Spinal cord (tissue), 10 donors: ENCODE results near the gene POMGNT2. TPM values are rescaled to one million over a fixed set of nuclear protein-coding genes. Genes with fewer than 3 reads are reported as not detected.
"Not testable (repeated sequence)": the region's sequence is repeated elsewhere in the genome, so short reads cannot be mapped to it uniquely, and the experiment has no call there.

ENCODE experiments used
- DNase-seq, 6 donors: peaks; one replicate each; pipeline versions ENCODE4 v3.0.0 to v3.0.0-alpha.2; 2013 to 2015; ENCODE audit warnings: low spot score in 6 of 6, low read depth in 4 of 6
- H3K27ac ChIP-seq: one replicate; pipeline ENCODE4 v1.5.1; 2013; ENCODE audit warnings: low read depth, low read length, control low read depth
- H3K27me3 ChIP-seq: one replicate; pipeline ENCODE4 v1.6.1; 2013; ENCODE audit warnings: low read length; ENCODE audit not compliant: control insufficient read depth, insufficient read depth
- H3K36me3 ChIP-seq: one replicate; pipeline ENCODE4 v1.6.1; 2013; ENCODE audit warnings: low read length; ENCODE audit not compliant: control insufficient read depth, insufficient read depth
- H3K4me1 ChIP-seq: one replicate; pipeline ENCODE4 v1.6.1; 2013; ENCODE audit warnings: low read length; ENCODE audit not compliant: control insufficient read depth, insufficient read depth
- H3K4me3 ChIP-seq: one replicate; pipeline ENCODE4 v1.5.1; 2013; ENCODE audit warnings: low read depth, low read length, control low read depth
- H3K9me3 ChIP-seq: one replicate; pipeline ENCODE4 v1.6.1; 2013; ENCODE audit warnings: low read length; ENCODE audit not compliant: control insufficient read depth, insufficient read depth
- WGBS: methylation state at CpG from one replicate; pipeline ENCODE4 v1.1.5; 2013; ENCODE audit warnings: missing lambda C conversion rate; ENCODE audit not compliant: insufficient coverage; 5-methylcytosine and 5-hydroxymethylcytosine counted together
- polyA plus RNA-seq, 2 donors: library from polyadenylated mRNA; unstranded; fragments of 120-200 nt; gene quantifications; one replicate each; pipeline ENCODE4 v1.2.1, GENCODE V29; 2013; ENCODE audit not compliant: insufficient read length in 2 of 2
- total RNA-seq, 2 donors: library from RNA; depleted of rRNA in 1 of 2; stranded (reverse); fragments of 120-200 nt in 1 of 2; fragments of >200 nt in 1 of 2; gene quantifications; one replicate each; pipeline versions ENCODE4 v1.2.3 to v1.2.4, GENCODE V29; 2013 to 2014
- donor health status: healthy.

Gene POMGNT2
- total and polyA plus RNA-seq, 4 donors: 21.0 to 44.4 (median 38.8) TPM

DNA sequence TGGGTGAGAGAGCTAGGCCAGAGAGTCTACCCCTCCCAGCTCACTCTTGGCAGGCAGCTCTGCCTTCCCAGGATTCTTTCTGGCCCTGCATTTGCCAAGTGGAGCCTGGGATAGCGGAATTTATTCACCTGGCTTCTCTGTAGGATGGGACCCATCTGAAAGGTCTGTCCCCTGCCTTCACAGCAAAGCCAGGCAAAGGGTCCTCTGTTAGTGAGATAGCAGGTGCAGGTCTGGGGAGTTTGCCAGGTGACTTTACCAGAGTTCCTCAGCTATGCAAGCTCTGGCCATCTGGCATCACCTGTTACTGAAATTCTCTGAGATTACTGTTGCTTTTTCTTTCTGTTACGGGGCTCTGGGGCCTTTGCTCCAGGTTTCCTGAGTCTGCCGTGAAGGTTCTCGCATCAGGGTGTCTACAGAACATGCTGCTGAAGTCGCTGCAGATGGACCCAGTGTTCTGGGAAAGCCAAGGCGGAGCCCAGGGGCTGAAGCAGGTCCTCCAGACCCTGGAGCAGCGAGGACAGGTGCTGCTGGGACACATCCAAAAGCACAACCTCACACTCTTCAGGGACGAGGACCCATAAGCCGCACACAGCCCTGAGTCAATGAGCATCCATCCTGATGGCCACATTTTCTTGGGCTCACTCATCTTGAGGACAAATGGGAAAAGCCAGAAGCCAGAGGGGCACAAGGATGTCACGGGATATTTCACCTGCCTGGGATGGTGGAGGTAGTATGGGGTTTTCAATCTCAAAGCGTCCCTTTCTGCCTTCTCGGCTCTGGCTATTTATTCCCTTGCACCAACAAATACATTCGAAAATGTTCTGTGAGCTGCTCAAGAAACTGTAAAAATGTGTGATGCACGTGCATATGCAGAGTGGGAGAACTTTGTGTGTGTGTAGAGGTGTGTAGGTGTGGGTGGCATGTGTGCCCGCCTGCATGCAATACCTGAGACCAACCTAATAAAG is 49.8 kb downstream of the POMGNT2 start:
- no peaks in the 10 kb centered on the region for H3K27me3 ChIP-seq
- H3K27ac ChIP-seq: no peak overlapping the region
- H3K36me3 ChIP-seq: peaks cover 6% of the 10 kb centered on the region
- no peaks in the 10 kb centered on the region for H3K9me3 ChIP-seq
- H3K4me3 ChIP-seq: no peak overlapping the region
- H3K4me1 ChIP-seq: no peaks in the 10 kb centered on the region
- no peak for DNase-seq
- 87% methylated on average over 8 of the region's 15 CpGs for WGBS

DNA sequence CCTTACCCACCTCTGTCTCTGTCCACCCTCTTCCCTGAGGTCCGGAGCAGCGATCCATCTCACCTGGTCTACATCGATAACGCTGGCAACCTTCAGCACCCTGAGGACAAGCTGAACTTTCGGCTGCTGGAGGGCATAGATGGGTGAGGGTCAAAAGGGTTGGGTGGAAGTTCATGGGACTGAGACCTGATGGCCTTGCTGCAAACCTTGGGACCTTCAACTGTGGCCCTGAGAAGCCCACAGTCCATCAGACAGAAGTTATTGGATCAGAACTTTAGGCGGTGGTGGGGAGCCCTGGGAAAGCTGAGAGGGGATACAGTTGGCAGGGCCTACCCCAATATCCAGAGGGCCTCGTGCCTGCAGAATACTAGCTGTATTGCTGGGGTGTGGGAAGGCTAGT is 50.5 kb downstream of the POMGNT2 start:
- no peak overlapping the region for H3K27ac ChIP-seq
- H3K9me3 ChIP-seq: no peaks in the 10 kb centered on the region
- H3K4me1 ChIP-seq: no peaks in the 10 kb centered on the region
- H3K36me3 ChIP-seq: peaks cover 6% of the 10 kb centered on the region
- 97% methylated on average over 6 of the region's 7 CpGs for WGBS
- no peak for DNase-seq
- H3K4me3 ChIP-seq: no peak overlapping the region
- H3K27me3 ChIP-seq: no peaks in the 10 kb centered on the region

DNA sequence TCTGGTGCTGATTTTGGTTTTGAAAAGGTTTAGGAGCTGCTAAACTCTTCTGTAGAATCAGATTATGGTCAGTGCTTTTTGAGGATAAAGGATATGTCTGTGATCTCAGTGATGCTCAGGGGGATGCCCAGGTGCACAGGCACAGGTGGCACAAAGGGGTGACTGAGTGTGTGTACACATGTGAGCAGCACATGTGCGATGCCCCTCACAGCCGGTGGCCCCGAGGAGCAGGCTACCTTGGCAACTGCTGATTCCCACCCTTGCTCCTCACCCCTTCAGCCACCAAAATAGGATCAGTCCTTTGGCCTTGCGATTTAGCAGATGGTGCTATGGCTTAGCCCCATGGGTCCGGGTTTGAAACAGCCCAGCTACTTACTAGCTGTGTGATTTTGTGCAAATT is 51.1 kb downstream of the POMGNT2 start:
- no peaks in the 10 kb centered on the region for H3K27me3 ChIP-seq
- H3K9me3 ChIP-seq: no peaks in the 10 kb centered on the region
- H3K36me3 ChIP-seq: peaks cover 6% of the 10 kb centered on the region
- H3K4me3 ChIP-seq: no peak overlapping the region
- H3K4me1 ChIP-seq: no peaks in the 10 kb centered on the region
- 100% methylated on average over 4 of the region's 5 CpGs for WGBS
- no peak overlapping the region for H3K27ac ChIP-seq
- no peak for DNase-seq

DNA sequence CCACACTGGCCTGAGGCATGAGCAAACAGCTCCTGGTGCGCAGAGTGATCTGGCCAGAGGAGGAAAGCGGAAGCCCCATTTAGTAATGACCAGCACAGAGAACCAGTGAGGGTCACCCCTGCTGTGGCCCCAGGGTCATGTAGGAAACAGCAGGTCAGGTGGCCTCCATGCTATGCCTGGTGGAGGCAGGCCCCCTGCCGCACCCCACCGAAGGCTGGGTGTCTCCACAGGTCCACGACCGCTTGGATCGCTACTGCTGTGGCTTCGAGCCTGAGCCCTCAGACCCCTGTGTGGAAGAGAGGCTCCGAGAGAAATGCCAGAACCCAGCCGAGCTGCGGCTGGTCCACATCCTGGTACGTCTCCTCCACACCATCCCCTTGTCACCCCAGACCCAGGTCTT is 52.6 kb downstream of the POMGNT2 start:
- no peaks in the 10 kb centered on the region for H3K27me3 ChIP-seq
- no peak overlapping the region for H3K4me3 ChIP-seq
- no peak for DNase-seq
- no peaks in the 10 kb centered on the region for H3K4me1 ChIP-seq
- H3K36me3 ChIP-seq: peaks cover 6% of the 10 kb centered on the region
- peaks cover 7% of the 10 kb centered on the region for H3K9me3 ChIP-seq
- H3K27ac ChIP-seq: no peak overlapping the region
- WGBS: 100% methylated on average over 12 of the region's 12 CpGs

DNA sequence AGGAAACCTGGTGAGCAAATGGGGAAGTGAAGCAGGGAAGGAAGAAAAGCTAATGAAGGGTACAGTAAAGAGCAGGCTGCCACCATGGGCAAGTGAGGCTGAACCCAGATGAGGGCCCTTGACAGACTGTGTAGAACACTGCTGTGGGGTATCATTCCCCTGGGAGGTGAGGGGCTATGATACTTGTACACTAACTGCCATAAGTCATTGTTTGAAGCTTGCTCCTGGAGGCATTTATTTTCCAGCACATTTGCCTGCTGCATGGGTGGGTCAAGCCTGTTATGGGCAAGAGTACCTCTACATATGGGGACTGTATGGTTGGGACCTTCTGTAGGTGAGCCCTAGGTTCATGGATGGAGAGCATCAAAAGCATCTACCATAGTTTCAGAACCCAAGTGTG is 57.4 kb downstream of the POMGNT2 start:
- Histone ChIP-seq H3K27ac (no peak overlapping the region), H3K36me3 (peaks cover 4% of the 10 kb centered on the region), H3K4me1 (no peaks in the 10 kb centered on the region), H3K4me3 (no peak overlapping the region), H3K9me3 (peaks cover 17% of the 10 kb centered on the region), H3K27me3 (no peaks in the 10 kb centered on the region)
- DNase-seq: no peak

DNA sequence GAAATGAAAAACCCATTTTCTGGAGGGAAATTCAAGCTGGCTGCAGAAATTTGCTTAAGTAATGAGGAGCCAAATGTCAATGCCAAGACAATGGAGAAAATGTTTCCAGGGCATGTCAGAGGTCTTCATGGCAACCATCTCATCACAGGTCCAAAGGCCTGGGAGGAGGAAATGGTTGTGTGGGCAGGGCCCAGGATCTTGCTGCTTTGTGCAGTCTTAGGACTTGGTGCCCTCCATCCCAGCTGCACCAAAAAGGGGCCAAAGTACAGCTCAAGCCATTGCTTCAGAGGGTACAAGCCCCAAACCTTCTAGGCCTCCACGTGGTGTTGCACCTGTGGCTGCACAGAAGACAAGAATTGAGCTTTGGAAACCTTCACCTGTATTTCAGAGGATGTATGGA is 59.3 kb downstream of the POMGNT2 start:
- Histone ChIP-seq H3K27ac (no peak overlapping the region), H3K4me3 (no peak overlapping the region), H3K27me3 (no peaks in the 10 kb centered on the region), H3K36me3 (no peaks in the 10 kb centered on the region), H3K4me1 (no peaks in the 10 kb centered on the region), H3K9me3 (peaks cover 17% of the 10 kb centered on the region)
- no peak for DNase-seq
- WGBS: 56% methylated on average over 1 of the region's 1 CpG

DNA sequence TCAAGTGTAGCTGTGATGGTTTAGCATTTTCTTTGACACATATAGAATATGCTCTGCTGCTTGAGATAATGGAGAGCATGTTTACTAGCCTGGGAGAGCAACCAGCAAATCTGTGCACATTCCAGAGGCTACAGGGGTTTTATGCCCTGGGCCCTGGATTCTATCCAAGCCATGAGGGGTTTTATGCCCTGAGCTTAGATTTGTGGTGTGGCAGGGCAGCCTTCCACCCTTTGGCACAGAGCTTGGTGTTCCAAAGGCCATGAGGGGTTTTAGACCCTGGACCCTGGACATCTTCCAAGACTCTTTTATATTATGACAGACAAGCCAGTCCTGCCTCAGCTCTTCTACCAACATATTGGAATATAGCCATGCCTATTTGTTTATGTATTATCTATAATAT is 60.8 kb downstream of the POMGNT2 start:
- H3K27me3 ChIP-seq, H3K4me3 ChIP-seq, H3K27ac ChIP-seq, H3K4me1 ChIP-seq, H3K36me3 ChIP-seq, DNase-seq: not testable (repeated sequence)
- peaks cover 17% of the 10 kb centered on the region for H3K9me3 ChIP-seq

DNA sequence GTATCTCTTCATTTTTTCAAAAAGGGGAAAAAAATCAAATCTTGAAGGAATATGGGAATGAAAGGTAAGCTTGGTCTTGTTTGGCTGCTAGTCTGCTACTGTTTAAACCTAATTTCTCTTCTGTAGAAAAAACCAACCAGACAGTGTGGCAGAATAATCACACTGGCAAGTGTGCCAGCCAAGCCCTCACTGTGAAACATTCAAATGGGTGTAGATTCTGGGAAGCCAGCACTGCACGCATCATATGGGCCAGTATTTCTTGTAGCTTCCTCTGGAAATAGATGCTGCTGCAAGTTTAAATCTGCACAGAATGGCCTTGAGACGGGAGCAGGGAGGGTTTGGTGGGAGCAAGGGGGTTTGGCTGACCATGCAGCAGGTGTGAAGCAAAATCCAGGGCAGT is 62.1 kb downstream of the POMGNT2 start:
- Histone ChIP-seq H3K4me1 (no peaks in the 10 kb centered on the region), H3K4me3 (no peak overlapping the region), H3K27me3 (no peaks in the 10 kb centered on the region), H3K27ac (no peak overlapping the region), H3K36me3 (no peaks in the 10 kb centered on the region), H3K9me3 (peaks cover 13% of the 10 kb centered on the region)
- WGBS: 100% methylated on average over 2 of the region's 2 CpGs
- peak in 1 of 6 donors; percentile 79 for DNase-seq

DNA sequence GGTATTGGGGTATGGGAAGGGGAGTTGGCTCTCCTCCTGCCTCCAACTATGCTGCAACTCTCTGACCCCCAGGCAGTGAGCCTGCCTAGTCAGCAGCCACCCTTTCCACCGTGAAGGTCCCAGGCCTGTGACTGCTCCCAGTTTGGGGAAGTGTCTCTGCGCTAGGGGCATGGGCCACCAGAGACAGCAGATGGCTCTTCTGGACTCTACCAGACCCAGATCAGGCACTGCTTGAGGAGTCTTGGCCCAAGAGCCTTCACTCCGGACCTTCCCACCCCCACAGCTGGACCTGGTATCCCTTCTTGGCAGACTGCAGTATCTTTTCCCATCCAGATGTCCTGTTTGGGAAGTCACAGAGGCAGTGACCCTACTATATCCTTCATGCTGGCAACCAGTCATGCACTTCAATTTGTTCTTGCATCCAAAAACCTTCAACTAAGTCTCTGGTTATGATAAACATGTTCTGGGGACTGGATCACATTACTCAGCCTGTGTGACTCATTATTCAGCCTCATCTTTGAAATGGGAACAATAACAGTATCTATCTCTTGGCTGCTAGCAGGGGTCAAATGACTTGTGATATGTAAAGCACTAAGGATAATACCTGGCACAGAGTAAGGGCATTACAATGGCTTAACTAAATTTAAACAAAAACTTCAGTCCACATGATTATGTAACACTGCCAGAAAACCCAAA is 62.7 kb downstream of the POMGNT2 start:
- DNase-seq: no peak
- Histone ChIP-seq H3K9me3 (peaks cover 10% of the 10 kb centered on the region), H3K4me3 (no peak overlapping the region), H3K36me3 (no peaks in the 10 kb centered on the region), H3K27me3 (no peaks in the 10 kb centered on the region), H3K27ac (no peak overlapping the region), H3K4me1 (no peaks in the 10 kb centered on the region)
- WGBS: 75% methylated on average over 2 of the region's 3 CpGs

DNA sequence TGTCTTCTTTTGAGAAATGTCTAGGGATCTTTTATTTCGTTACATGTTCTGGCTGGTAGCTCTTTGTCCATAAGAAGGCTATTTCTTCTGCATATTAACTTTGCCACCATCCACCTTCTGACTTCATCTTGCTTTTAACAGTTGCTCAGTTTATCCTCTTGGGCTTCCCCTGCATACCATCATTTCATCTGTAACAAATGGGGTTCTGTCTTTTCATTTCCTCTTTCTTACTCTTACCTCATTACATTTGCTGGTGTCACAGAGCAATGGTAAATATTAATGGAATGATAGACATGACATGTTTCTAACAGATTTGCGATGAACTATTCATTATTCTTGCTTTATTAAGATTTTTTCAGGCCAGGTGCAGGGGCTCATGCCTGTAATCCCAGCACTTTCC is 64.4 kb downstream of the POMGNT2 start:
- no peaks in the 10 kb centered on the region for H3K27me3 ChIP-seq
- no peaks in the 10 kb centered on the region for H3K36me3 ChIP-seq
- WGBS: 93% methylated on average over 2 of the region's 2 CpGs
- H3K4me1 ChIP-seq: no peaks in the 10 kb centered on the region
- H3K4me3 ChIP-seq: no peak overlapping the region
- DNase-seq: no peak
- H3K9me3 ChIP-seq: peaks cover 7% of the 10 kb centered on the region
- no peak overlapping the region for H3K27ac ChIP-seq
